ENCODE data around the gene TOM1L2.

- TF ChIP-seq CTCF (IDR thresholded peaks at IDR 0.05): no peak
- no peak for TF ChIP-seq EZH2phosphoT487 (IDR thresholded peaks at IDR 0.05)
- no peak for TF ChIP-seq EZH2 (IDR thresholded peaks at IDR 0.05)
These were observed 63.1 kb downstream of the TOM1L2 start for GRCh38 chr17:17909078-17909477.
